ENCODE measurements around the gene CCDC9B. TPM values are rescaled to one million over a fixed set of nuclear protein-coding genes. Genes with fewer than 3 reads are reported as not detected.

The CCDC9B gene
- total RNA-seq, 1 donor from 2014 or later = 13.0 TPM

DNA sequence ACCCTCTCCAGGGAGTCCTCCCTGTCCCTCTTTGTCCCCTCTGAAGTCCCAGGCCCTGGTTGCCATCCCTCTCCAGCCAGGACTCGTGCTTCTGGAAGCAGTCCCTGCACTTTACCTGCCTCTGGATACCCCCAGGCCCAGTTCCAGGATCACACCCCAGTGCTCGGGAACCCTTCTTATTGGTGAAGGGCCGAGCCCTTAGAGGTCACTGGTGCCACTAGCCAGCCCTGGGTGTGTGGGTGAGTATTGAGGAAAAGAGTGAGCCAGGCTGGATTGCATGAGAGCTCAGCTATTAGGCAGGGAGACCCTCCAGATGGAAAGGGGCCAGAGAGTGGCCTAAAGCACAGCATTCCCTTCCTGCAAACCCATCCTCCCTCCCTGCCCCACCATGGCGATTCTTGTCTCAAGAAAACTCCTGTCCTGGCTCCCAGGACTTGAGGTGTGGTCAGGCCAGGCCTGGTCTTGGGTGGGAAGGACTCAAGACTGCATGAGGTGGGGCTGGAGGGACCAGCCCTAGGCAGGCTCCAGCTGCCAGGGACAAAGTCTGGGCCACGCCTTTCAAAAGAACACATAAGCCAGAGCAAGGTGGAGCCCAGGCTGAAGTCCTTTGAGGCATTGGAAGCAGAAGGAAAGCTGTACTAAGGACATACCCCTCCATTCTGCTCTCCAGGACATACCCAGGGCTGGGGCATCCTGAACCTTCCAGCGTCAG, 5.3 kb upstream of the CCDC9B start:
- DNase-seq (ENCODE audit: low spot score) = peak; percentile 61

DNA sequence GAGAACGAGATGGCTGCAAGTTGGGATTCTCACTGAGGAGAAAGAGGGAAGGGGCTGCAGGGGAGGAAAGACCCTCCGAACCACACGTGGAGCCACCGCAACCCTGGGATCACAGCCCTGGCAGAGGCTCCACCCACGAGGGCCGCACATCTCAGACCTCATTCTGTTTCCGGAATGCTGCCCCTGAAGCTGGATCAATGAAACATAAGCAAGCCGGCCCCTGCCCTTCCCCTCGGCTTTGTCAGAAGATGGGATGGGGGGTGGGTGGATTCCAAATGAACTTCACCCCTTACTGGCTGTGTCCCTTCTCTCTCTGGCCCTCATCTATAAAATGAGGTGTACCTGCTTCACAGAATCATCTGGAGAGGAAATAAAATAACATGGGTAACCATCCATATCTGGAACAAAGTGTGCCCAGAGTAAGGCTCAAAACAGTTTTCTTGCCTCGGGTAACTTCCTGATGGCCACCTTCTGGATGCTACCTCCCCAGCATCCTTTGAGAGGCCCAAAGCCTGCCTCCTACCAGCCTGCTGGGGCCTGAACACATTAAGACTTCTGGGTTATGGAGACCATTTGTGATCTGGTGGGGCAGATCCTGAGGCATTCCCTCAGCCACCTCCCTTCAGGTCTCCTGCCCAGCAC, 4.6 kb upstream of the CCDC9B start:
- DNase-seq (ENCODE audit: low spot score) = no peak

DNA sequence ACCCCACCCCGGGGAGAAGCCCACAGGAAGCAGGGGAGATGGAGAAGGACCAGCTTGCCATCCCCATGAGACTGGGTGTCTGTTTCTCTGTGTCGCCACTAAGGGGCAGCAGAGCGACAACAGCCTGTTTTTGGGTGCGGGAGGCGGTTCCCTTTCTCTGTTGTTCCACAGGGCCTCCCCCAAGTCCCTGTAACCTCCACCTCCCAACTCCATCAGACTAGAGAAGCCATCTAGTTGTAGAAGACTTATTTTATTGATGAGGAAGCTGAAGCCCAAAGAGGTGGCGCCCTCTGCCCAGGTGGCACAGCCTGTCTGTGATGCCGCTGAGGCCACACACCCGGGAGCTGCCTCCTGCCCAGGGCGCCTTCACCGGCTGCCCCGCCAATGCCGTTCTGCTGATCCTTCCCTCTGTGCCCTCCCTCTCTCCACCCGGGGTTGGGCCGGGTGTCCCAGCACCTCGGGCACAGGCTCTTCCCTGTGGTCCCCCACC, 3.9 kb upstream of the CCDC9B start:
- peak; percentile 72 for DNase-seq (ENCODE audit: low spot score)

DNA sequence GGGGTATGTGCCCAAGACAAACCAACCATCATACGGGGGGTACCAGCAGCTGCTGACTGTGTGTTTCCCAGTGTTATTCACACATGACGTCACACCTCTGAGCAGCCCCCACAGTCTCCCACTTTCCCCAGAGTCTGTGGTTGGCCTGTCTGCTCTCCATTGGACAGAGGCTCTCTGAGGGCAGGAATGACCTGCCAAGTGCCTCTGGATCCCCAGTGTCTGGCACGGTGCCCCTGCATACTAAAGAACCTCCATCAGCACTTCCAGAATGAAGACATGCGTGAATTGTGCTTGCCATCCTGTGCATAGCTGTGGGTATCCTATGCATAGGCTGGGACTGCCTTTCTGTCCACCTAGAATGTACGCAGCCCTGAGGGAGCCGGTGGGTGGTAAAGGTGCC, 3.5 kb upstream of the CCDC9B start:
- DNase-seq (ENCODE audit: low spot score) = no peak

DNA sequence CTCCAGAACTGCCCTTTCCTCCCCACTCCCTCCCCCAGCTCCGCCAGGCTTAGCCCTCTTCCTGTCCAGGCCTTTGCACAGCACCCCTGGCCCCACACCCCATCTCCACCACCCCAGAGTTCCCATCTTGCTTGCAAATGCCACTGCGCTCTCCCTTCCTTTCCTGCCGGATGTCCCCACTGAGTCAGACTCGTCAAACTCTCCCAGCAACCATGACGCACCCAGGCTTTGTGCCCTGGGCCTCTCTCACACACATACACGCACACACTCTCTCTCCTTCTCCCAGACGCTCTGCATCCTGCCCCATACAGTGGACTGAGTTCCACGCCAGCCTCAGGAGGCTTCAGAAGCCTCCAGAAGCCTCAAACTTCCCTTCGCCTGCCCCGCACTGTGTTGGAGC, 2.8 kb upstream of the CCDC9B start:
- peak; percentile 95 for DNase-seq (ENCODE audit: low spot score)

DNA sequence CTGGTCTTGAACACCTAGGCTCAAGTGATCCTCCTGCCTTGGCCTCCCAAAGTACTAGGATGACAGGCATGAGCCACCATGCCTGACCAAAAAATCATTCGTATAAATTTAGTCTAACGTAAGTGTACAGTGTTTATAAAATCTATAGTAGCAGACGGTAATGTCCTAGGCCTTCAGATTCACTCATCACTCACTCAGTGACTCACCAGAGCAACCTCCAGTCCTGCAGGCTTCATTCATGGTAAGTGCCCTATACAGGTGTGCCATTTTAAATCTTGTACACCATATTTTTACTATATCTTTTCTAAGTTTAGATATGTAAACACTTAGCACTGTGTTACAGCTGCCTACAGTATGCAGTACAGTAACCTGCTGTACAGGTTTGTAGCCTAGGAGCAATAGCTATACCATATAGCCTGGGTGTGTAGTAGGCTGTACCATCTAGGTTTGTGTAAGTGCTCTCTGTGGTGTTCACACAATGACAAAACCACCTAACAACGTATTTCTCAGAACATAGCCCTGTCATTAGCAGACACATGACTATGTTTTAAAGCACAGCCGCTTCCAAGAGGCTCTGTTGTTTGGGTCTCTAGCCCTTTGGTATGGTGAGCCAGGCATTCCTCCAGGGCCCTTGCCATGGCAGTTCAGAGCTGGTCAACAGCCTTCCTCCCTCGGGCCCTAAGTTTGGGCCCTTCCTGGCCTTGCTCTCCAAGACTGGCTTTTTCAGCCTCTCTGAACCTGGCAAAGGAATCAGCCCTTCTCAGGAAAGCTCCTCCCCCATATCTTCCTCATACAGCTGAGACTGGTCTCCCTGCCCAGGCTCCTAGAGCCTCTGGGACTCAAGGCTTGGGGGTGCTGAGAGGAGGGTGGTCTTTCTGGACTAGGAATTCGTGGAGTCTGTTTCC, 1.9 kb upstream of the CCDC9B start:
- no peak for DNase-seq (ENCODE audit: low spot score)

DNA sequence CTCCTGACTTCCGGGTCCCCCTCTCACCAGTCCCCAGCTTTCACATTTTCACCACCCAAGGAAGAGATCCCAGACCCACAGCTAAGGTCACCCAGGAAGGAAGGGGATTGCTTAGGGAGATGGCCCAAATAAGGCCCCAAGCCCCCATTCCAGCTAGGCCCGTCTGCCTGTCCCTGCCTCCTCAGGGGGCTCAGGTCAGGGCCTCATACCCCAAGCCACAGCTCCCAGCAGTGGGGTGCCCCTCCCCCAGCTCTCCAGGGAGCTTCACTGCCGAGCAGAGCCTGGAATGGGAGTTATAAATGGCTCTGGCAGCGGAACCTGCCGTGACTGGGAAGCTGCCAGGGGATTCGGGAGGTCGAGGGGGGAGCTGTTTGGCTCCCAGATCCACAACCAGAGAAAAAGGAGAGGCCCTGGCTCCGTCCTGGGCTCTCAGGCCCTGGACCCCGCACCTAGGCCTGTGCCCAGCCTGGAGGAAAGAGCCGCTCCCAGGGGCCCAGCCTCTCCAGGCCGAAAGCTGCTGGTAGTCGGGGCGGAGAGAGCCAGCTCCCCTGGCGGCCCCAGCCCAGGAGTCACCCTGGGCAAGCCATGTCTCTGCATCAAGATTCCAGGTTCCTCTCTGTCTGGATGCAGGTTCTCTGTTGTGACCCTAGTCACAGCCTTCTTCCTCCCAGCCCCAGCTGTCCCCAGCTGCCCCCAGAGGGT, 550 bp downstream of the CCDC9B start:
- peak; percentile 86 for DNase-seq (ENCODE audit: low spot score)

DNA sequence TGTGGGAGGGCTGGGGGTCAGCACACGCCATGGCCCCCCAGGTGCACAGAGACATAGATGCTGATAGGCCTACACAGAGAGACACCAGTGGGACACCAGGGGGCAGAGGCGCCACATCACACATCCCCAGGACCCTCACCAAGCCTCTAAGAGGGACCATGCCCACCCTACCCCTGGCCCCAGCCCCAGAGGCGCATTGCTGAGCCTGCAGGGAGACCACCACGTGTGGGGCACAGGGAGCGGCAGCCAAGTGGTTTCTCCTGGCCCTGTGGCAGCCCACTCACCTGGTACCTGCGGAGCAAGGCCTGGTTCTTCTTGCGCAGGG, 1.2 kb downstream of the CCDC9B start:
- DNase-seq (ENCODE audit: low spot score) = no peak

DNA sequence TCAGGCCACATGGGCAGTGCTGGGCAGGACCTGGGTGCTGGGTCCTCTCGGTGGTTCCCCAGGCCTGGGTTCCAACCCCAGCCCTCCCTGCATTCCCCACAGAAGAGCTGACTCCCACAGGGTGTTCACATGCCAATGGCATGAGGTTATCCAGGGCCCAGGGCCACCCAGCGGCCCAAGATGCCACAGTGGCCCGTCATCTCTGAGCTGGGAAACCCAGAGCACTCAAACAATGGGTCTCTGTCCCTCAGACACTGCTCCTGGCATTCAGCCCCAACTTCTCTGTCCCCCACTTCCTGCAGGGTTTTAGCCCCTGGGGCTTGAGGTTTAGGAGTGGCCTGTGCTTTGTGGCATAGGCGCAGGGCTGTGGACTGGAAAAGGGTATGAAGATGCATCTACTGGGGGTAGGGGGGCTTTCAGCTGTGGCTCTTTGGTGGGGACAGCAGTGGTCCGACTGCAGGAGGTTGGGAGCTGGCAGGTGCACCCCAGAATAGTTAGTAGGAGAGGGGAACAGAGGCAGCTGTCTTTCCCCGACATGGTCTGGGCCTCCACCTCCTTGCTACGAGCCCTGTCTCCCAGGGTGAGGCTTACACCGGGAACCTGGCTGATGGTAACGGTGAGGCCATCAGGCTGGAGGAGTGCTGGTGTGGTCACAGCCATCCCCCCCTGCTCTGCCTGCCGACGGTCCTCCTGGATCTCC, 1.7 kb downstream of the CCDC9B start:
- no peak for DNase-seq (ENCODE audit: low spot score)

DNA sequence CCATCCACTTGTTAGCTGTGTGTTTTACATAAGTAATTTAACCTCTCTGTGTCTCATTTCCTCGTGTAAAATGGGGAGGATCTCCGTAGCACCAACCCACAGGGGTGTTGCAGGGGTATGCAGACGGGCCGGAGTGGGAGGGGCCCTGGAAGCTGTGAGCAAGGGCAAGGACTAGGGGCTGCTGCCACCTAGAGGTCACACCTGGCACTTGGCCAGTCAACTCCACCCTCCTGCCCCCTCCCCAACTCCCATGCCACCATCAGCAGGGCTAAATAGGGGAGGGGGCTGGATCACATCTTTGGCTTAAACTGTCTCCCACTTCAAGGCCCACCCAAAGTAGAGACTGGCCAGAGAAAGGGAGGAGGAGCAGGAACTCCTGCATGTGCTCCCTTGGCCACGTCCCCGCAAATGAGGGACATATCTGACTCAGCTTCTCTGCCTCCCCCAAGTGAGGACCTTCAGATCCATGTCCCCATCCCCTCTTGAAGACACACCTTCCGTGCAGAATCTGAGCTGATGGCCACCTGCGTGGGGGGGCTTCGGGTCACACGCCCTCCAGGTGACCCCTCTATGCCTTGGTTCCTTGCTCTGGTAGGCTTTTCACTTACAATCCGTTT, 2.6 kb downstream of the CCDC9B start:
- DNase-seq (ENCODE audit: low spot score) = peak; percentile 73

DNA sequence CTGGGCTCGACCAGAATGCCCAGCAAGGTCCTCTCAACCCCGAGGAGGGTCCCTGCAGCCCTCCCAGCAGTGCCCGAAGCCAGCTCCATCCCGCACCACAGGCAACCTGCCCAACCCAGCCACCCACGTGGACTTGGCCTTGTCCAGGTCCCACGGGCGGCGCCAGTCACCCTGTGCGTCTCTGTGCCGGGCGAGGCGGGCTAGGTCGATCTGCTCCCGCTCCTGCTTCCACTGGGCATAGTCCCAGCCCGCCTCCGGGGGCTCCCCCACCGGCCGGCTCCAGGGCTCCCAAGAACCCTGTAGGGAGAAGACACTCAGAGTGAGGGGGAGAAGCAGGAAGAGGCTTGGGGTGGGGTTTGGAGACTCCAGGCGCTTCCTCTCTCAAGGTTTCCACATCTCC, 3.1 kb downstream of the CCDC9B start:
- no peak for DNase-seq (ENCODE audit: low spot score)

DNA sequence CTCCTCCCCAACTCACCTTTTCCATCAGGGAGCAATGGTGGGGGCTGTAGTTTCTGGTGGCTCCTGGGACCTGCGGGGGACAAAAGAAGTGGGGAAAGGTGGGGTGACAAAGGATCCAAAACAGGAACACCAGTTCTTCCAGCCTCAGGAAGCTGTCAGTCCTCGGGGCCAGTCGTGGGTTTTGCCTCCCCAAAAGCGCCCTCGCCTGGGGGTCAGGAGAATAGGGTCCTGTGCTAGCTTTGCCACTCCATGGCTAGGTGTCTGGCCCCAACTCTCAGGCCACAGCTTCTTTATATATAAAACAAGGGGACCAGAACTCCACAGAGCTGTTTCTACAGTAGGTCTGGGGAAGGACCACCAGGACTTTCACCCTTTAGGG, 4.0 kb downstream of the CCDC9B start:
- no peak for DNase-seq (ENCODE audit: low spot score)

DNA sequence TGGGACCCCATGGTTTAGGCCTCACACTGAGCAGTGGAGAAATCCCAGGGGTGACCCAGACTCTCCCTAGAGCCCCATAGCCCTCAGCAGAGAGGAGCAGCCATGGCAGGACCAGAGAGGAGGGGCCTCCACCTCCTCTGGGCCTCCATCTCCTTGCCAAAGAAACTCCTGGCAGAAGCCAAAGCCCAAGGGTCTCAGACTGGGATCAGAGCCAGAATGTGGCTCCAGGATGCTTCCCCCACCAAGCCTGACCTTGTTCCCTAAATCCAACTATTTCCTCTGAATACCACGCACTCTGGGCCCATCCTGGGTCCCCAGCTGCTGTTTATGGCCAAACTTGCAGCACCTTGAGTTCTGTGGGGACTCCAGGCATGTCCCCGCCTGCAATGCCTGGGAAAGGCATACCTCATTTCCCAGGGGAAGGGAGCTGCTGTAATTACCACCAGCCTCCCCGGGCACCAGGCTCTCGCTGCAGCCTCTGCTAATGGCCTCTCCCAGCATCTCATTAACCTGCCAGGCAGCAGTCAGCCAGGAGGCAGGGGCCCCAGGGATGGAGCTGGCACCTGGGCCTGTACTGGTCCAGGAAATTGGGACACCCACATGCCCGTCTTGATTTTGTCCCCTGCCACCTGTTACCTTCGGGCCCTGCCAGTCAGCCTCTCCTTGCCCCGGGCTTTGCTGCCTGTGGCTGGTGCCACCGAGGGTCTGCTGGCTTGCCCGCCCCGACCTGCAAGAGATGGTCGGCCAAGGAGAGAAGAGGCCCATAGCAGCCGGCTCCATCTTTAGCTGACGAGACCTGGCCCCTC, 4.6 kb downstream of the CCDC9B start:
- no peak for DNase-seq (ENCODE audit: low spot score)

DNA sequence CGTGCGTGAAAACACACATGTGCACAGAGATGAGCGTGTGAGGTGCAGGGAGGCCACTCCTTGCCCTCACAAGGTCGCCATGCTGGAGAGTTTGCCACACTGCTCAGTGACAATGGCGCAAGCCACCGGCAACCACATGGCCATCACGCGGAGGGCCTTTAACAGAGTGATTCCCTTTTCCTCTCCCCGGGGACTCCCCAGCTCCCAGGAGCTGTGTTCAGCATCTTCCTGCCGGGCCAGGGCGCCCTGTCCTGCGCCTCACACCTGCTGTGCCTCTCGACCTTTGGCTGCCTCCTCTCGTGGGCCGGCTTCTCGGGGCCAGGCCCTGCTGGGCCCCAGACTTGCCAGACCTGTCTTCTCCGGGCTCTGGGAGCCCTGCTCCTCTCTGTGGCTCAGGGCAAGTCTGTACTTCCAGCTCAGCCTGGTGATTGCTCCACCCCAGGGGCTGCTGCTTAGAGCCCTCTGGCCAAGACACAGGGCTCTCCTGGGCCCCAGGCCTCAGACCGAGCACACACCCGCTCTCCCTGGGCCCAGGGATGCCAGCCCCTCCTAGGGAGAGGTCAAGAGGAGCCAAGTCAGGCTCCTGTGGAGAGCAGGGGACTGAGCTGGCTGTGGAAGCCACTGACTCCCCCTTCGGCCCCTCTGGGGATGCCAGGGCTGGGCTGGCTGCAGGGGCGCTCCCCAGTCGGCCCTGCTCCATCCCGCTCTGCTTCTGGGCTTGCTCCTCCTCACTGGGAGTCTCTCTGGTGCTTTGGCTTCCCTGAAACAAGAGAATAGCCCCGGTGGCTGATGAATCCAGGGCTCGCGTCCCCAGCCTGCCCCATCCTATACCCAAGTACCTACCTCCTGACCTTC, 5.6 kb downstream of the CCDC9B start:
- no peak for DNase-seq (ENCODE audit: low spot score)

DNA sequence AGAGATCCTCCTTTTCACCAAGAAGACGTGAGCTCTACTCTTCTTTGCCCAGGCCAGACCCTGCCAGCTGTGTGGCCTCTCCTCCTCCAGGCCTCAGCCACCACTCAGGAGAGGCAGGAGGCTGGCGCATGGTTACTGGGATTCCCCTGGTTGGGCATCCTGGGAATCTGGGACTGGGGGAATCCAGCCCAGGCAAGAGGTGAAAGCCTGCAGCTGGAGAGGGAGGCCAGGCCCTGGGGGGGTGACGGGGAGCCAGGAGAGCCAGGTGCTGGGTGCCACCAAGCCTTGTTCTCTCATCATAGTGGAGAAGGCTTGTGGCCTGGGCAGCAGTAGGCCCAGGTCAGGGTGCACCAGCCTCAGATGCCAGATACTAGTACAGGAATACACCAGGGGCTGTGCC, 6.2 kb downstream of the CCDC9B start:
- DNase-seq (ENCODE audit: low spot score) = no peak

DNA sequence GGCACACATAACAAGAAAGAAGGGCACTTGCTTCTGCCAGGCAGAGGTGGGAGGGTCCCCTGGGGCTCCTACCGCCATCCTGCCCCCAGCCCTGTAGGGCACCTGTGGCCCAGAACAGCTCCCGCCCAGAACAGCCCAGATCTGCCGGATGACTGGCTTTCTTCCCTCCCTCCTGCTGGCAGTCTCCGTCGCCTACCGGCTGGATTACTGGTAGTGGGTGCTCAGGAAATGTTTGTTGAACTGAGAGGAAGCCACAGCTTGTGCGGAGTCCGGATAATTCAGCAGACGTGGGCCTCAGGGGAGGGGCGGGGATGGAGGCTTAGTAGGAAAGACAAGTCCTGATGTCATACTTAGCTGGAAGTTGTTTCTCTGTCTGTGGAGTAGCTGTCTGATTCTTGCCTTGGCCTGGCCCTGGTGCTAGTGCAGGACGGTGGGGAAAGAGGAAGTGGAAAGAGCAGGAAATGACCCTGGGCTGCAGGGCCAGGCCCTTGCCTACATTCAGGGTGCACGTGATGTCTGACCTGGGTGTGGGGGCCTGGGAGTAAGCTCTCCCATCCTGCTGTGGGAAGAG, 6.7 kb downstream of the CCDC9B start:
- peak; percentile 93 for DNase-seq (ENCODE audit: low spot score)

DNA sequence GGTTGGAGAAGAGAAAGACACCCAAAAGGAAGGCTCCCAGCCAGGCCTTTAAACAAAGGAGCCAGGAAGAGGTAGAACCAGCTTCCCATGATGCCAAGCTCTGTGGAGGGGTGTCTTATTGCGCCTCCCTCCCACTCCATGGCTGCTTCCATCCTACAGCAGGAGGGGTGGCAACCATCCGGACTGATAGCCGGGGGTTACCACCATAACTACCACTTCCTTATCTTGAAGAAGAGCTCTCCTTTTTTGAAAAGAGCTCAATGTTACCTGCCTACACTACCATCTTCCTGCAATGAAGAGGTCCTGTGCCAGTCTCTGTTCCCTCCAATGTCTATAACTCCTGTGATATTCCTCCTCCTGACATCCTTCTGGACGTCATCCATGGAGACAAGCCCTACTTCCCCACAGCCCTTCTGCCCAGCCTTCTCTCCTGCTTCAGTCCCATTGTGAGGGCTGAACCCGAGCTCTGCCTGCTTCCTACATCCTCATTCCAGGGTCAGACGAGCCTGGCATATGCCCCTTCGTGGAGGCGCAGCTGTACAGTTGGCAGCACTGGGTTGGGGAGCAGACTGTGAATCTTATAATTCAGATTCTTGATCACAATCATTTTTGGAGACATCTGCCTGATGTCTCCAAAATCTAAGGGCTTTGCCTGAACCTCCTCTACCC, 8.5 kb downstream of the CCDC9B start:
- no peak for DNase-seq (ENCODE audit: low spot score)

DNA sequence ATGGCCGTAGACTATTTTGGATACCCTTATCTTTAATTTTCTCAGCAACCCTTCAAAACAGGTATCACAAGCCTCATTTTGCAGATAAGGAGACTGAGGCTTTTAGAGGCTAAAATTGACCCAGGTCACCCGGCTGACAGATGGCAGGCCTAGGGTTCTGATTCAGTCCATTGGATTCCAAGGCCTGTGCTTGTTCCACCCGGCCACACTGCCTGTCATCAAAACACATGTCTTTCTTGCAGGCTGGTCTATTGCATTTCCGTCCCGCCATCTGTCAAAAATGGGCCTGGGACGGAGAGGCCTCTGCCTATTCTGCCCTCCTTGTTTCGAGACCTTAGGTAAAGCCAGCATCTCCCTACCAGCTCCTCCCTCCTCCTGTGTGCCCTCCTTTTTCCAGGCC, 9.1 kb downstream of the CCDC9B start:
- DNase-seq (ENCODE audit: low spot score) = no peak

Data from umbilical cord (tissue), 2 donors.